ENCODE results near the gene RASGRF1.

GRCh38 chr15:78914027-78914764, 176.4 kb downstream of the RASGRF1 start:
- TF ChIP-seq, protein P1, sequence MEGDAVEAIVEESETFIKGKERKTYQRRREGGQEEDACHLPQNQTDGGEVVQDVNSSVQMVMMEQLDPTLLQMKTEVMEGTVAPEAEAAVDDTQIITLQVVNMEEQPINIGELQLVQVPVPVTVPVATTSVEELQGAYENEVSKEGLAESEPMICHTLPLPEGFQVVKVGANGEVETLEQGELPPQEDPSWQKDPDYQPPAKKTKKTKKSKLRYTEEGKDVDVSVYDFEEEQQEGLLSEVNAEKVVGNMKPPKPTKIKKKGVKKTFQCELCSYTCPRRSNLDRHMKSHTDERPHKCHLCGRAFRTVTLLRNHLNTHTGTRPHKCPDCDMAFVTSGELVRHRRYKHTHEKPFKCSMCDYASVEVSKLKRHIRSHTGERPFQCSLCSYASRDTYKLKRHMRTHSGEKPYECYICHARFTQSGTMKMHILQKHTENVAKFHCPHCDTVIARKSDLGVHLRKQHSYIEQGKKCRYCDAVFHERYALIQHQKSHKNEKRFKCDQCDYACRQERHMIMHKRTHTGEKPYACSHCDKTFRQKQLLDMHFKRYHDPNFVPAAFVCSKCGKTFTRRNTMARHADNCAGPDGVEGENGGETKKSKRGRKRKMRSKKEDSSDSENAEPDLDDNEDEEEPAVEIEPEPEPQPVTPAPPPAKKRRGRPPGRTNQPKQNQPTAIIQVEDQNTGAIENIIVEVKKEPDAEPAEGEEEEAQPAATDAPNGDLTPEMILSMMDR (IDR thresholded peaks at IDR 0.05) = peak; percentile 17 to 64 (median 53)
- no peak for TF ChIP-seq POLR2A (IDR thresholded peaks at IDR 0.05)
